HG03280 (cell line): Measurements from ENCODE around the gene DNAJA2.

Source experiments
- ATAC-seq: cut with Tn5 transposase; IDR thresholded peaks from one replicate; pipeline ENCODE4 v1.9.1; 2021; ENCODE audit warnings: mild to moderate bottlenecking, moderate library complexity; ENCODE audit not compliant: unreplicated experiment

DNAJA2 gene

DNA sequence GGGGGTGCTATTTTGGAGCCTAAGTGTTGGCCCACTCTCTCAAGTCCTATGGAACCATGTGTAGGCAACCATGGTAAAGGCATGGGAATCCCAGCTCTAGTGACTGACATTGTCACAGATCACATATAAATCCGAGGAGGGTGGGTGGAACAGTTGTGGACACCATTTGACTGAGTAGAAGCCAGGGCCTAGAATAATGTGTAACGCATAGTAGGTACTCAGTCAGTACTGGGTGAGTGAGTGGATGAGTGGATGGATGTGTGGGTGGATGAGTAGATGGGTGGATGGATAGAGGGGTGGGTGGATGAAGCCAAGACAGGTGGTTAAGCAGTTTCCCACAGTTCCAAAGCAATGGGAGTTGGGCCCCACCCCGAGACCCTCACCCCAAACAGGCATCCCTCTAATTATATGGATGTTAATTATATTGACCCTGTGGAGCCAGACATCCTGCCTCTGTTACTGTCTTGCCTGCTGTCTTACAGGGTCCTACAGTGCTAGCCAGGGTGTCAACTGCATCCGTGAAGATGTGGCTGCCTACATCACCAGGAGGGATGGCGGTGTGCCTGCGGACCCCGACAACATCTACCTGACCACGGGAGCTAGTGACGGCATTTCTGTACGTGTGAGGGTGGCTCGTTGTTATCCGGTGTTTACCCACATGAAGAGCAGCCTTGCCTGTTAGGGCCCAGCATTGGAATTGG, 67.0 kb downstream of the DNAJA2 start:
- no peak for ATAC-seq
